IMR-90 (cell line): ENCODE measurements around the gene INTS15.

ENCODE experiments used
- CEBPB ChIP-seq: IDR thresholded peaks from 2 replicates; pipeline ENCODE4 v1.6.1; 2012; ENCODE audit warnings: low read depth, low read length, improper control_type of control experiment
- CHD1 ChIP-seq: IDR thresholded peaks from 2 replicates; pipeline ENCODE4 v1.6.1; 2012; ENCODE audit warnings: low read depth, low read length, improper control_type of control experiment
- CTCF ChIP-seq: conservative IDR thresholded peaks from 2 replicates; pipeline ENCODE4 v1.5.1; 2012; ENCODE audit warnings: mild to moderate bottlenecking, low read depth, low read length, improper control_type of control experiment
- MAZ ChIP-seq: IDR thresholded peaks from 2 replicates; pipeline ENCODE4 v1.6.1; 2012; ENCODE audit warnings: low read depth, mild to moderate bottlenecking, low read length, improper control_type of control experiment, moderate library complexity, borderline replicate concordance
- MXI1 ChIP-seq: IDR thresholded peaks from 2 replicates; pipeline ENCODE4 v1.6.1; 2012; ENCODE audit warnings: low read depth, mild to moderate bottlenecking, low read length, moderate library complexity, borderline replicate concordance
- POLR2A ChIP-seq: IDR thresholded peaks from 2 replicates; pipeline ENCODE4 v1.6.1; 2012; ENCODE audit warnings: mild to moderate bottlenecking, low read depth, low read length
- RAD21 ChIP-seq: IDR thresholded peaks from 2 replicates; pipeline ENCODE4 v1.6.1; 2012; ENCODE audit warnings: low read length, improper control_type of control experiment
- RCOR1 ChIP-seq: IDR thresholded peaks from 2 replicates; pipeline ENCODE4 v1.6.1; 2012; ENCODE audit warnings: mild to moderate bottlenecking, low read length, improper control_type of control experiment; ENCODE audit not compliant: insufficient replicate concordance
- SMC3 ChIP-seq: fragments of 150-350 bp; IDR thresholded peaks from 2 replicates; pipeline ENCODE4 v1.6.1; 2016; ENCODE audit warnings: low read depth, mild to moderate bottlenecking, antibody characterized with exemption, low read length, moderate library complexity
- USF2 ChIP-seq: fragments of 150-350 bp; IDR thresholded peaks from 2 replicates; pipeline ENCODE4 v1.6.1; 2017; ENCODE audit warnings: mild to moderate bottlenecking, antibody characterized with exemption, low read length, low read depth

- TF ChIP-seq CEBPB (no peak), RAD21 (no peak), CTCF (no peak), SMC3 (no peak), POLR2A (no peak), USF2 (no peak), MXI1 (no peak), RCOR1 (no peak), MAZ (no peak), CHD1 (no peak)
Measured at GRCh38 chr7:6546498-6547251, 43.1 kb upstream of the INTS15 start.
